Dendritic cell treated with granulocyte-macrophage colony-stimulating factor and Interleukin-4, amounts not matched to agents 40 ng/mL and 50 ng/mL, for 4 days (primary cell): ENCODE data around the gene CELF1.

ENCODE experiments used
- H3K27ac Mint-ChIP-seq: one replicate; pipeline ENCODE4 v1.8.0; 2022; ENCODE audit warnings: mild to moderate bottlenecking, mixed read lengths
- H3K27me3 Mint-ChIP-seq: one replicate; pipeline ENCODE4 v1.8.0; 2022; ENCODE audit warnings: mild to moderate bottlenecking, mixed read lengths
- H3K36me3 Mint-ChIP-seq: one replicate; pipeline ENCODE4 v1.8.0; 2022; ENCODE audit warnings: low read depth, mixed read lengths
- H3K4me1 Mint-ChIP-seq: one replicate; pipeline ENCODE4 v1.8.0; 2022; ENCODE audit warnings: low read depth, mixed read lengths
- H3K4me3 Mint-ChIP-seq: one replicate; pipeline ENCODE4 v1.8.0; 2022; ENCODE audit warnings: mild to moderate bottlenecking, moderate library complexity, mixed read lengths
- H3K9me3 Mint-ChIP-seq: one replicate; pipeline ENCODE4 v1.8.0; 2022; ENCODE audit warnings: mixed read lengths
- intact Hi-C: fragments of 100-400 bp; cut with micrococcal nuclease; formaldehyde crosslinking; loops from one replicate; pipeline ENCODE4 v1.15.0; 2022

CELF1 gene

DNA sequence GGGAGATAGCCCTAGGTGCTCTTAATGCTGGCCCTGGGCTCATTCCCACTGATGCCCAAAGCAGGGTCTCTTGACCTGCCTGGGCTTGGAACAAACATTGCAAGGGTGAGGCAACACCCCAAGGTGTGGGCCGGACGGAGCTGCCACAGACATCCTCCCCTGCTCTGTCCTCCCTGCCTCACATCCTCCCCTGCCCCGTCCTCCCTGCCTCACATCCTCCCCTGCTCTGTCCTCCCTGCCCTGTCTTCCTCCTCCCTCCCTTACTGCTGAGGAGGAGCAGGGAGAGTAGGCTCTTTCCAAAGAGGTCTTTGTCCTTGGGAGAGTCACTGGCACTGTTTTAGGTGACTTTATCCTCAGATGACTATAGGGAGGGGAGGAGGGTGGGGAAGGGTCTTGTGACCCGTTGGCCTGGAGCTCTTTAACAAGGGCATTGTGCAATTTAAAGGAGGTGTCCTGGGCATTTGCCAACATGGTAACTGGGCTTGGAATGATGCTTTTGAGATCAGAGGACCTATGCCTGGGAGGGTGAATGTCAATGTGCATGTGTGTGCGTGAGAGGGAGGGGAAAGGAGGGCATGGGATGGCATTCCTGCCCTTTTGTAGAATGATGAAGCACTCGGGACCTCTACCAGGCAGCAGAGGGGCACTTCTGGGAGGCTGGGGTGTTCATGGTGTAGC is 34.2 kb upstream of the CELF1 start:
- Mint-ChIP-seq H3K27ac (peak overlapping the region; percentile 86), H3K27me3 (peaks cover 6% of the 10 kb centered on the region), H3K9me3 (no peaks in the 10 kb centered on the region)

DNA sequence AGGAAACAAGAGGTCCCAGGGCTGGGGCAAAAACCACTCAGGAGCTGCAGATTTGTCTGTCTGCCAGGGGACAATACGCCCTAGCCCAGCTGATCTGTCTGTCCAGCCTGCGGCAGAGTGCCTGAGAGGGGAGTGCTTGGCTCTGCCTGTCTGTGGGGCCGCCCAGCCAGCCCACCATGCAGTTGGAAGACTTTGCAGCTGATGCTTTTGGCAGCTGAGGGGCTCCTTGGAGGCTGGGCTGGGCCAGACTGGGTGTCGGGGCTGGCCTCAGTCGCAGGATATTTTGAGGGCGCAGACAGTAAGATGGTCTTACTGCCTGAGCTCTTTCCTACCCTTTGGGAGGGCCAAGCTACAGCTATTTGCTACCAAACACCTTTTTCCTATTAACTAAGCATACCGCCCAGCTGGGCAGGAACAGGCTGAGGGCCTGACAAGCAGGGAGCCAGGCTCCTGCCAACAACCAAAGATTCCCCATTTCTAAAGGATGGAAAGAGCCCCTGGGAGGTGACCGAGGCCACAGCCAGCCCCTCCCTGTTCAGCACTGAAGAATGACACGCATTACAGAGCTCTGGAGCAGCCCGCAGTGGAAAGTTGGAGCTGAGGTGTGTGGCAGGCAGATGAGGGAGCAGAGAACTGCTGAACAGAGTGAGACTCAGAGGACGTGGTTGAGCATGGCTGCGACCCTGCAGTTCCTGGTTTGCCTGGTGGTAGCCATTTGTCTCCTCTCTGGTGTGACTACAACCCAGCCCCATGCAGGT is 33.3 kb upstream of the CELF1 start, which contains the start of gene FAM180B:
Gene FAM180B, plus strand, starts transcription at position 581 of the 758 bp plus-strand sequence. Its CDS starts 91 bp downstream, at position 672.
- Mint-ChIP-seq H3K27me3 (no peaks in the 10 kb centered on the region), H3K36me3 (peaks cover 51% of the 10 kb centered on the region), H3K4me1 (peaks cover 34% of the 10 kb centered on the region), H3K4me3 (no peak within 1 kb of the TSS), H3K27ac (peak within 1 kb of the TSS; percentile 86), H3K9me3 (no peaks in the 10 kb centered on the region)
- intact Hi-C loops, result no loop called here

More for the DNA sequence above, 34.2 kb upstream of the CELF1 start:
- Mint-ChIP-seq H3K4me1 (peaks cover 40% of the 10 kb centered on the region), H3K4me3 (no peak overlapping the region), H3K36me3 (peaks cover 42% of the 10 kb centered on the region)
- intact Hi-C loops, result no loop called here

DNA sequence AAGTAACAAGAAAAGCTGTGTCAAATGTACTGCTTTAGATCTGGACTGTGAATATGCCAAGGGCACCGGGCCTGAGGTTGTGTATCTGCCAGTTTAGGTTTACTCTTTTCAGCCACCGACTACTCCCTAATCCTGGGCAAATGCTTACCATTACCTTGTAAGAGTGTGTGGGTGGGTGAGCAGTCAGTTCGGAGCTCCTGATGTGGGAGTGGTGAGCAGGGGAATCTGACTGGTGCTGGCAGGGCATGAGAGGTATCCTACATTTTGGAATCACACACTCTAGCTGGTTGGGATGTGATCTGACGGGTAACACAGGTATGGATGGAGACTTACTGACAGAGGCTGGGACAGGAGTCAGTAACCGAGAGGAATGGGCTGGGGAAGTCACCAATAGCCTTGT is 30.9 kb upstream of the CELF1 start:
- H3K4me3 Mint-ChIP-seq, result no peak overlapping the region
- H3K27ac Mint-ChIP-seq, result no peak overlapping the region
- intact Hi-C loops, result no loop called here
- H3K9me3 Mint-ChIP-seq, result no peaks in the 10 kb centered on the region
- peaks cover 47% of the 10 kb centered on the region for H3K4me1 Mint-ChIP-seq
- peaks cover 63% of the 10 kb centered on the region for H3K36me3 Mint-ChIP-seq
- H3K27me3 Mint-ChIP-seq, result no peaks in the 10 kb centered on the region

DNA sequence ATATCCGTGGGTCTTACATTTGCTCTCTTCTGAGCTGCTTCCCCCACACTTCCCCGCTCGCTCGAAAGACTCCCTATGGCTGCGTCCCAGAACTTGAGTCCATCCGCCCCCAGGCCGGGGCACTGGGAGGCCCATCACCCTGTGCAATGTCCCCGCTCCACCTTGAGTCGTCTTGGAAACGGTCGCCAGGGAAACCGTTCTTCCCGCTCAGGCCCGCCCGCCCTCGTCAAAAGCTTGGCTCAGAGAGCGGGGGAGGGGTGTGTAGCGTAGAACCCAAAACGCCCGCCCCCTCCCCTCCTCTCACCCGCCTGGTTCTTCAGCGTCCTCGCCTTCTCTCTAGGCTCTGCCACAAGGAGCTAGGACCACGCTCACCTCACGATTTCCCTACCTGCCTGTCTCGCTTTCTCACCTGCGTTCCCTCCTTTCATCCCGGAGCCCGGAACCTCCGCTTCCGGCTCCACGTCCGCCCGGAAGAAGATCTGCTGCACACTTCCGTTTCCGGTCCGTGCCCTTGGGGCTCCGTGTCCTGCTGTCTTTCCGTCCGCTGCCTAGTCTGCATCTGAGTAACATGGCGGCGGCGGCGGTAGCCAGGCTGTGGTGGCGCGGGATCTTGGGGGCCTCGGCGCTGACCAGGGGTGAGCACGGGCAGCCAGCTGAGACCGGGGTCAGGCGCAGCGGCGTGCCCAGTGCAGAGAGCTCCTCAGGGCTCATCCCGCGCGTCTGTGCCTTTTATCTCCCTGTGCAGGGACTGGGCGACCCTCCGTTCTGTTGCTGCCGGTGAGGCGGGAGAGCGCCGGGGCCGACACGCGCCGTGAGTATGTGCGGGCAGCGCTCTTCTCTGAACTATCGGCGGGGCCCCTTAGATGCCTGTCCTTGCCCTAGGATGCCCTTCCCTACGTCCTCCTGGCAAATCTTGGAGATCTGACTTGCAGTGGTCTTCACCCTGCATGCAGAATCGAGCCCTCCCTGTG is 25.9 kb upstream of the CELF1 start, which contains the start of the genes KBTBD4 and NDUFS3:
Gene KBTBD4, minus strand, starts transcription at position 447 of the 971 bp plus-strand sequence. Its CDS starts 19 bp downstream, at position 428.
Gene NDUFS3, plus strand, starts transcription at position 551 of the 971 bp plus-strand sequence. Its CDS starts 18 bp downstream, at position 569.
- H3K36me3 Mint-ChIP-seq, result peaks cover 85% of the 10 kb centered on the region
- peak within 1 kb of the TSS; percentile 93 for H3K27ac Mint-ChIP-seq
- no peaks in the 10 kb centered on the region for H3K9me3 Mint-ChIP-seq
- H3K4me1 Mint-ChIP-seq, result peaks cover 42% of the 10 kb centered on the region
- peak within 1 kb of the TSS; percentile 90 for H3K4me3 Mint-ChIP-seq
- intact Hi-C loops, result loop anchor here (5.0 kb wide), 1 partner anchor 33 kb away; no protein-coding TSS in a partner anchor
- H3K27me3 Mint-ChIP-seq, result no peaks in the 10 kb centered on the region

DNA sequence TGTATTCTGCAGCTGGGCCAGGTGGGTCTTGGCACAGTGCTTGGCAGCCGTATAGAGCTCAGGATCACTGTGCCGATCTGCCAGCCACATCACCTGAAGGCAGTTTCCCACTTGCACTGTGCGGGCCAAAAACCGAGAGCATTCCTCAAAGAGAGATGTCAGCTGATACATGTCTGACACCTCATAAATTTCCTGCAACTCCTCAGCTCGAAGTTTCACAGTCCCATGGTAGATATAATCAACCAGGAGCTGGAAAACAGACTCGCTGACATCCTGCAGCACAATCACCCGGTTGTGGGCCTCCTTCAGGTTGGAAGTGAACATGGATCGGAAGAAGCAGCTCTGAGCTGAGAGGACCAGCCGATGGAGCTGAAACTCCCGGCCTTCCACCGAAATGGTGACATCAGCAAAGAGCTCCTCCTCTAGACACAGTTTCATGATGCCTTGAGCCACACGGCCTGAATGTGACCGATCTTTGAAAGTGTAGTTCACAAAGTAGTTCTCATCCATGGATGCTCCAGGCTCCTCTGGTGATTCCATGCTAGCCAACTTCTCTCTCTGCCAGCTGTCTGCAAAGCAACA is 24.6 kb upstream of the CELF1 start:
- Mint-ChIP-seq H3K4me1 (peaks cover 41% of the 10 kb centered on the region), H3K27me3 (no peaks in the 10 kb centered on the region), H3K27ac (no peak overlapping the region), H3K36me3 (peaks cover 85% of the 10 kb centered on the region), H3K9me3 (no peaks in the 10 kb centered on the region), H3K4me3 (no peak overlapping the region)
- intact Hi-C loops, result loop anchor here (5.0 kb wide), 1 partner anchor 35 kb away; no protein-coding TSS in a partner anchor

DNA sequence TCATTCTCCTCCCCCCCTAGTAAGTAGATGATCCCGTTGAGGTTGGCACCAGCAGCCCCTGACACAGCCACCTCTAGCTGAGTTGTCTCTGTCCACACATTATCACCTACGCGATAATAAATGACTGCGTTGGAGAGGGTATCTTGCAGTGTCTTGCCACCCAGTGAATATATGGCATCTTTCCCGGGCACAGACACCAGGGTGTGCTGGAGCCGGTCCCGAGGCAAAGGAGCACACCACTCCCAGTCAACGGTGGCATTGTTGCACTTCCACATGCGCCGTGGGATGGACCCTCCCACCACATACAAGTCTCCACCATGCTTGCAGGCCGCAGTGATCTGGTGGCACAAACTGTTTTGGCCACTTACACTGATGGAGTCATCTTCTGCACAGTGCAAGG is 20.4 kb upstream of the CELF1 start:
- Mint-ChIP-seq H3K27ac (no peak overlapping the region), H3K36me3 (peaks cover 91% of the 10 kb centered on the region), H3K9me3 (no peaks in the 10 kb centered on the region), H3K27me3 (no peaks in the 10 kb centered on the region), H3K4me1 (peaks cover 33% of the 10 kb centered on the region), H3K4me3 (no peak overlapping the region)
- intact Hi-C loops, result no loop called here

DNA sequence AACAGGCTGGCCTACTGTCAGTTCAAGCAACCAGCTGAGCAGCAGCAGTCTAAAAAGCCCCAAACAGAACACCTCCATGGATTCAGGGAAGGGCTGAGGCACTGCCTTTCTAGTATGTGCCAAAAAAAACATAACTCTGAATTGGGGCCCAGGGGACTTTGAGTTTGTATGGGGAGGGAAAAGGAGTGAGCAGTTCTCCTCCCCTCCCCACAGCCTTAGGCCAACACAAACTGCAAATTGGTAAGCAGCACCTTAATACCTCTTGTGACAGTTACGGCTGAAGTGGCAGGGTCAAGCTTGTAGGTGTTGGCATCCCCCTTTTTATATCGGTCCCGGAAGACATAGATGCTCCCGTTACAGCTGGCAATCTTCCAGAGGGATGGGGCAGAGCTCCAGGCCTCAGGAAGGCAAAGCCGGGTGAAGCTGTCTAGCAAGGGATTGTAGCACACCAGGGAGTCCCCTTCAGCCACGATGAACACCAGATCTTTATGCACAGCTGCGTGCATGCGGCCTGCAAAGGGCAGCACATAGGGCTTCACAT is 19.9 kb upstream of the CELF1 start:
- no peak overlapping the region for H3K27ac Mint-ChIP-seq
- H3K9me3 Mint-ChIP-seq, result no peaks in the 10 kb centered on the region
- intact Hi-C loops, result no loop called here
- H3K27me3 Mint-ChIP-seq, result no peaks in the 10 kb centered on the region
- no peak overlapping the region for H3K4me3 Mint-ChIP-seq
- H3K36me3 Mint-ChIP-seq, result peaks cover 93% of the 10 kb centered on the region
- peaks cover 28% of the 10 kb centered on the region for H3K4me1 Mint-ChIP-seq

DNA sequence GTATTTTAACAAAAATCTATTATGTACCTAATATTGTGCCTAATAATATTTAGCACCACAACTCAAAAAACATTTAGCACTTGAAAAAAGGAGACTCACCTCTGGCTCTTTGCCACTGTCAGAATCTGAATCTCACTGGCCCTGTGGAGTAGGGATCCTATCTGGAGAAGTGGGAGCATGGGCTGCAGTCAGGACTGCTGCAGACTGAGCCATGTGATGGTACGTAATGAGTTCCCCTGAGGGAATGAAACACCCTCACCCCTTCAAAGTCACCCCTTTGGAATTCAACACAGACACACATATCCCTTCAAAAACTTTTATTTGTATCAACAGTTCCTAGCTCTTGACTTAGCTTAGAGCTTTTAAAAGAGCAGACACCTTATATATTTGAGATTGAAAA is 19.0 kb upstream of the CELF1 start:
- Mint-ChIP-seq H3K36me3 (peaks cover 84% of the 10 kb centered on the region), H3K4me1 (peaks cover 22% of the 10 kb centered on the region), H3K4me3 (no peak overlapping the region), H3K9me3 (no peaks in the 10 kb centered on the region), H3K27ac (no peak overlapping the region), H3K27me3 (no peaks in the 10 kb centered on the region)
- intact Hi-C loops, result no loop called here

DNA sequence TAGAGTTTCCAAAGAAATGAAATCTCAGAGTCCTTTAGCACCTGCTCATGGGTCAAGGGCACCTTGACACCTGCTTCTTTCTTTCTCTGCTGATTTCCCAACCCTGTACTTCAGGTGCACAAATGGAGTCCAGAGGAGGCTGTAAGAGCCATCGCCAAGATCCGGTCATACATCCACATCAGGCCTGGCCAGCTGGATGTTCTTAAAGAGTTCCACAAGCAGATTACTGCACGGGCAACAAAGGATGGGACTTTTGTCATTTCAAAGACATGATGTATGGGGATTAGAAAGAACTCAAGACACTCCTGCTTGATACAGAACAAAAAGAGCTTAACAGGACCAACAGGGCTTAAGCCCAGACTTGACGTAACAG is 18.4 kb upstream of the CELF1 start:
- no peak overlapping the region for H3K4me3 Mint-ChIP-seq
- no peaks in the 10 kb centered on the region for H3K9me3 Mint-ChIP-seq
- no peaks in the 10 kb centered on the region for H3K27me3 Mint-ChIP-seq
- no peak overlapping the region for H3K27ac Mint-ChIP-seq
- H3K36me3 Mint-ChIP-seq, result peaks cover 78% of the 10 kb centered on the region
- intact Hi-C loops, result no loop called here
- H3K4me1 Mint-ChIP-seq, result peaks cover 27% of the 10 kb centered on the region

DNA sequence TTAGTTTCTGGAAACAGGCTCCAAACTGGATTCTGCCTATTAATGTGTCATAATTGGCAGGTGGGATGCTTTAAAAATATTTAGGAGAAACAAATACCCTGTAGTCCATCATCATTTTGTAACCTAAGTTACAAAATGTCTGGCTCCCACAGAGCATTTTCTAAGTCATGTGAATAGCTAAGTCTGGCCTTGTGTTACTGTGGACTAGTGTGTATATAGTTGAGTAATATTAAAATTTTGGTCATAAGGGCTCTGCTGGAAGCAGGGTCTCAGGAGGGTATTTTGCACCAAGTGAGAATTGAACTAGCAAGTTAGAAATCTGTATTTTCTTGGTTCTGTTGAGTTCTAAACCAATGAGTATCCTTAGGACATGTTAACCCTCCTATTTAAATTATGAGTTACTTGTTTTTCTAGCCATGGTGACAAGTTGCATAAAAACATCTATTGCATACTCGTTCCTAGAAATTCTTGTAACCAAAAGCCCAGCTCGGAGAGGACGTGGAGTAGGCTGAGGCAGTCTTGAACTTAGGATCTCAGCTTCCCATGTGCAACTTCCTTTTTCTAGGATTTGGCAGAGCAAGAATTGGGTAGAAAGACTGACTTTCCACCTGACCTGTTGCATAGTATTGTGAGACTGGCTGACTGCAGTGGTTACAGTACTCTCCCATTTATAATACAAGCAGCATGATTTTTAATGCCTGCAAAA is 17.9 kb upstream of the CELF1 start:
- no peak overlapping the region for H3K27ac Mint-ChIP-seq
- H3K4me1 Mint-ChIP-seq, result peaks cover 24% of the 10 kb centered on the region
- H3K36me3 Mint-ChIP-seq, result peaks cover 73% of the 10 kb centered on the region
- intact Hi-C loops, result no loop called here
- H3K9me3 Mint-ChIP-seq, result no peaks in the 10 kb centered on the region
- H3K27me3 Mint-ChIP-seq, result no peaks in the 10 kb centered on the region
- no peak overlapping the region for H3K4me3 Mint-ChIP-seq

DNA sequence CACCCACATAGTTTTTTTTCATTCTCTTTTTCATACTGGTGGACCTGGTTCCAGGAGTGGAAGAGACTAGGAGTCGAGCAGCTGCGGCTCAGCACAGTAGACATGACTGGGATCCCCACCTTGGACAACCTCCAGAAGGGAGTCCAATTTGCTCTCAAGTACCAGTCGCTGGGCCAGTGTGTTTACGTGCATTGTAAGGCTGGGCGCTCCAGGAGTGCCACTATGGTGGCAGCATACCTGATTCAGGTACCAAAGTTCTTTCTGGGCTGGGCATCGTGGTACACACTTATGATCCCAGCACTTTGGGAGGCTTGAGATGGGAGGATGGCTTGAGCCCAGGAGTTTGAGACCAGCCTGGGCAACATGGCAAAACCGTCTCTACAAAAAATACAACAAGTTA is 16.7 kb upstream of the CELF1 start:
- intact Hi-C loops, result no loop called here
- no peak overlapping the region for H3K4me3 Mint-ChIP-seq

DNA sequence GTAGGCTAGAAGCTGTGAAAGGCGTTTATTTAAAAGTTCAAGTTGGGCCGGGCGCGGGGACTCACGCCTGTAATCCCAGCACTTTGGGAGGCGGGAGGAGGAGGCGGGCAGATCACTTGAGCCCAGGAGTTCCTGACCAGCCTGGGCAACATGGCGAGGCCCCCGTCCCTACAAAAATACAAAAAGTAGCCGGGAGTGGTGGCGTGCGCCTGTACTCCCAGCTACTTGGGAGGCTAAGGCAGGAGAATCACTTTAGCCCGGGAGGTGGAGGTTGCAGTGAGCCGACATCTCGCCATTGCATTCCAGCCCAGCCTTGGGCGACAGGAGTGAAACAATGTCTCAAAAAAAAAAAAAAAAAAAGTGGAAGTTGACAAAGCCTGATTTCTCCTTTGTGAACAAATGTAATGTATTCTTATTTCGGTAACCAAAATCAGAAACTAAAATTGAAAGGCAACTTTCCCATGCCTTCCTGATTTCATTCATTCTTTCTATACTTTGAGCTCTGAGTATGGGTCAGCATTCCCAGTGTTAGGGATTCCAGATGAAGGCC is 13.3 kb upstream of the CELF1 start:
- Mint-ChIP-seq H3K27ac (peak overlapping the region; percentile 87), H3K9me3 (no peaks in the 10 kb centered on the region), H3K27me3 (no peaks in the 10 kb centered on the region), H3K4me3 (peak overlapping the region; percentile 85), H3K4me1 (peaks cover 30% of the 10 kb centered on the region), H3K36me3 (peaks cover 30% of the 10 kb centered on the region)
- intact Hi-C loops, result no loop called here

More for the DNA sequence above, 16.7 kb upstream of the CELF1 start:
- Mint-ChIP-seq H3K9me3 (no peaks in the 10 kb centered on the region), H3K36me3 (peaks cover 64% of the 10 kb centered on the region), H3K27me3 (no peaks in the 10 kb centered on the region), H3K27ac (no peak overlapping the region), H3K4me1 (peaks cover 31% of the 10 kb centered on the region)
